ENCODE measurements around the gene TMEM236.
A peak's percentile ranks its signal among the peaks of the same experiment; 100 is the strongest.

TMEM236 gene

DNA sequence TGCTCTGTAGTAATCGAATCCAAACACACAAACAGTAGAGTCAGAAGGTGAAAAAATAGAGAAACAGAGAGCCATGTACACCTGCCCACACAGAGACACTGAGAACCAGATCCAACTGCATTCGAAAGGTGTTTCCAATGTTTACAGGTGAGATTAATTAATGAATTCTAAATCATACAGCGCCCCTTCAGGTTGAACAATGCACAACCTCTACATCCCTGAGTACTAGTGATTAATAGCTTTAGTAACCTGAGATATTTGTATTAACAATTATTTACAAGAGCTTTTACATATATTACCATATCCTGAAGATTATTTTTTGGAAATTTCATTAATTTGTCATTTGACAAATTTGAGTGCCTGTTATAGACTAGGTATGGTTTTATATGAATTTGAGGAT is 49.5 kb downstream of the TMEM236 start:
- no peak overlapping the region for H3K4me2 ChIP-seq (ENCODE audit: low read depth, low read length)
- no peak overlapping the region for H3K27ac ChIP-seq (ENCODE audit: low read length)
- H3F3A ChIP-seq (ENCODE audit: insufficient read depth, low read length) = no peaks in the 10 kb centered on the region
- H3K9ac ChIP-seq (ENCODE audit: low read length) = no peak overlapping the region
- H4K20me1 ChIP-seq (ENCODE audit: insufficient read depth, low read length) = no peaks in the 10 kb centered on the region
- H3K4me1 ChIP-seq (ENCODE audit: low read length) = no peaks in the 10 kb centered on the region
- no peaks in the 10 kb centered on the region for H3K9me2 ChIP-seq (replicated peaks; ENCODE audit: insufficient read depth, low read length)
- H3K27me3 ChIP-seq (replicated peaks; ENCODE audit: insufficient read depth, low read length) = no peaks in the 10 kb centered on the region
- no peak for DNase-seq
- no peaks in the 10 kb centered on the region for H3K36me3 ChIP-seq (replicated peaks; ENCODE audit: insufficient read depth, low read length)
- H3K9me3 ChIP-seq (replicated peaks; ENCODE audit: insufficient read depth, low read length) = no peaks in the 10 kb centered on the region
- H2AFZ ChIP-seq (ENCODE audit: low read length) = no peak overlapping the region
- no peak overlapping the region for H3K4me3 ChIP-seq (ENCODE audit: low read length)
- no peaks in the 10 kb centered on the region for H3K79me2 ChIP-seq (ENCODE audit: low read length)
- TF ChIP-seq, protein P1, sequence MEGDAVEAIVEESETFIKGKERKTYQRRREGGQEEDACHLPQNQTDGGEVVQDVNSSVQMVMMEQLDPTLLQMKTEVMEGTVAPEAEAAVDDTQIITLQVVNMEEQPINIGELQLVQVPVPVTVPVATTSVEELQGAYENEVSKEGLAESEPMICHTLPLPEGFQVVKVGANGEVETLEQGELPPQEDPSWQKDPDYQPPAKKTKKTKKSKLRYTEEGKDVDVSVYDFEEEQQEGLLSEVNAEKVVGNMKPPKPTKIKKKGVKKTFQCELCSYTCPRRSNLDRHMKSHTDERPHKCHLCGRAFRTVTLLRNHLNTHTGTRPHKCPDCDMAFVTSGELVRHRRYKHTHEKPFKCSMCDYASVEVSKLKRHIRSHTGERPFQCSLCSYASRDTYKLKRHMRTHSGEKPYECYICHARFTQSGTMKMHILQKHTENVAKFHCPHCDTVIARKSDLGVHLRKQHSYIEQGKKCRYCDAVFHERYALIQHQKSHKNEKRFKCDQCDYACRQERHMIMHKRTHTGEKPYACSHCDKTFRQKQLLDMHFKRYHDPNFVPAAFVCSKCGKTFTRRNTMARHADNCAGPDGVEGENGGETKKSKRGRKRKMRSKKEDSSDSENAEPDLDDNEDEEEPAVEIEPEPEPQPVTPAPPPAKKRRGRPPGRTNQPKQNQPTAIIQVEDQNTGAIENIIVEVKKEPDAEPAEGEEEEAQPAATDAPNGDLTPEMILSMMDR (IDR thresholded peaks at IDR 0.05; ENCODE audit: low read length) = peak; percentile 32
- no peak for TF ChIP-seq EZH2phosphoT487 (IDR thresholded peaks at IDR 0.05; ENCODE audit: low read length)

DNA sequence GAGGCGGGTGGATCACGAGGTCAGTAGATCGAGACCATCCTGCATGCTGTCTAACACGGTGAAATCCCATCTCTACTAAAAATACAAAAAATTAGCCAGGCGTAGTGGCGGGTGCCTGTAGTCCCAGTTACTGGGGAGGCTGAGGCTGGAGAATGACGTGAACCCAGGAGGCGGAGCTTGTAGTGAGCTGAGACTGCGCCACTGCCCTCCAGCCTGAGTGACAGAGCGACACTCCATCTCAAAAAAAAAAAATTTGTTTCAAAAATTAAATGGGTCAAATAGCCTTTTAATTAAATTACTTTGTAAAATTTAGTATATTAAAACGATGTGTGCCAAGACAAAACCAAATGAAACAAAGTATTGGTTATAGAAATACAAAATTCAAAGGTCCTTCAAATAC is 50.3 kb downstream of the TMEM236 start:
- Histone ChIP-seq H3K36me3 (replicated peaks; ENCODE audit: insufficient read depth, low read length) (no peaks in the 10 kb centered on the region), H3K4me2 (ENCODE audit: low read depth, low read length) (no peak overlapping the region)
- TF ChIP-seq EZH2phosphoT487 (IDR thresholded peaks at IDR 0.05; ENCODE audit: low read length) = no peak
- TF ChIP-seq EZH2 (optimal IDR thresholded peaks at IDR 0.05; ENCODE audit: low read depth, low read length) = no peak
- TF ChIP-seq, protein P1 (IDR thresholded peaks at IDR 0.05; ENCODE audit: low read length) = no peak

DNA sequence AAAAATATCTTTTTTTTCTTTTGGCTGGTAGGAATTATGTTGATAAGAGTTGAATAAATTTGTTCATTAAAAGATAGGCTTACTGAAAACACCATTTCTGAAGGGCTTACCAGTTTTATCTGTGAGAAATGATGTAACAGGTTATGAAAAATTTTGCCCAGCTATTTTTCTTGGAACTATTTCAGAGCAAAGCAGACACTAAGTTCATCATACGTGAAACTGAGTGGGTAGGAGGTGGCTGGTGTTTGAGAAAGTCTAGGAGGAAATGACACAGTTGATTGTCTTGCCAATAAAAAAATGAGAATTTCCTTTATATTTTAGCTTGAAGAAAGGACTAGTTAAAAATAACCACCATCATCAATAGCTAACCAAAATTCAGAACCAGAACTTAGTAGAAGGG is 51.0 kb downstream of the TMEM236 start:
- Histone ChIP-seq H3K36me3 (replicated peaks; ENCODE audit: insufficient read depth, low read length) (no peaks in the 10 kb centered on the region), H3K4me3 (ENCODE audit: low read length) (no peak overlapping the region), H3K4me2 (ENCODE audit: low read depth, low read length) (no peak overlapping the region), H4K20me1 (ENCODE audit: insufficient read depth, low read length) (no peaks in the 10 kb centered on the region), H3K79me2 (ENCODE audit: low read length) (no peaks in the 10 kb centered on the region), H2AFZ (ENCODE audit: low read length) (no peak overlapping the region), H3K4me1 (ENCODE audit: low read length) (no peaks in the 10 kb centered on the region), H3F3A (ENCODE audit: insufficient read depth, low read length) (no peaks in the 10 kb centered on the region), H3K9ac (ENCODE audit: low read length) (no peak overlapping the region), H3K9me2 (replicated peaks; ENCODE audit: insufficient read depth, low read length) (no peaks in the 10 kb centered on the region), H3K27me3 (replicated peaks; ENCODE audit: insufficient read depth, low read length) (no peaks in the 10 kb centered on the region), H3K27ac (ENCODE audit: low read length) (no peak overlapping the region), H3K9me3 (replicated peaks; ENCODE audit: insufficient read depth, low read length) (no peaks in the 10 kb centered on the region)
- TF ChIP-seq EZH2phosphoT487 (IDR thresholded peaks at IDR 0.05; ENCODE audit: low read length) (no peak), EZH2 (optimal IDR thresholded peaks at IDR 0.05; ENCODE audit: low read depth, low read length) (no peak)
- TF ChIP-seq, protein P1 (IDR thresholded peaks at IDR 0.05; ENCODE audit: low read length) = no peak
- no peak for DNase-seq

More for the DNA sequence above, 50.3 kb downstream of the TMEM236 start:
- Histone ChIP-seq H3K9me2 (replicated peaks; ENCODE audit: insufficient read depth, low read length) (no peaks in the 10 kb centered on the region), H3K27ac (ENCODE audit: low read length) (no peak overlapping the region), H3F3A (ENCODE audit: insufficient read depth, low read length) (no peaks in the 10 kb centered on the region), H2AFZ (ENCODE audit: low read length) (no peak overlapping the region), H3K27me3 (replicated peaks; ENCODE audit: insufficient read depth, low read length) (no peaks in the 10 kb centered on the region), H3K4me3 (ENCODE audit: low read length) (no peak overlapping the region), H3K4me1 (ENCODE audit: low read length) (no peaks in the 10 kb centered on the region), H4K20me1 (ENCODE audit: insufficient read depth, low read length) (no peaks in the 10 kb centered on the region), H3K9me3 (replicated peaks; ENCODE audit: insufficient read depth, low read length) (no peaks in the 10 kb centered on the region), H3K79me2 (ENCODE audit: low read length) (no peaks in the 10 kb centered on the region), H3K9ac (ENCODE audit: low read length) (no peak overlapping the region)
- no peak for DNase-seq

All from MM.1S (cell line).